ENCODE data around the gene TANK.
"Not testable (repeated sequence)": the region's sequence is repeated elsewhere in the genome, so short reads cannot be mapped to it uniquely, and the experiment has no call there.

TANK gene

GRCh38 chr2:161172901-161173540 lies 12.8 kb downstream of the TANK start:
- H3K9me3 ChIP-seq (replicated peaks; ENCODE audit: low read length), result no peaks in the 10 kb centered on the region
- no peak overlapping the region for H3K4me2 ChIP-seq (ENCODE audit: low read length)
- no peaks in the 10 kb centered on the region for H3K27me3 ChIP-seq (ENCODE audit: control insufficient read depth, insufficient read depth, low read length)
- H3K4me3 ChIP-seq (ENCODE audit: low read length), result no peak overlapping the region
- H3K4me1 ChIP-seq (ENCODE audit: control insufficient read depth, insufficient read depth, low read length), result peaks cover 9% of the 10 kb centered on the region
- peaks cover 27% of the 10 kb centered on the region for H3K36me3 ChIP-seq (ENCODE audit: insufficient read depth, low read length)
- H3K9ac ChIP-seq (ENCODE audit: low read depth, low read length), result no peak overlapping the region

GRCh38 chr2:161173541-161174194 lies 13.4 kb downstream of the TANK start:
- peaks cover 27% of the 10 kb centered on the region for H3K36me3 ChIP-seq (ENCODE audit: insufficient read depth, low read length)
- H3K9ac ChIP-seq (ENCODE audit: low read depth, low read length), result no peak overlapping the region
- peaks cover 9% of the 10 kb centered on the region for H3K4me1 ChIP-seq (ENCODE audit: control insufficient read depth, insufficient read depth, low read length)
- no peak overlapping the region for H3K4me2 ChIP-seq (ENCODE audit: low read length)
- H3K9me3 ChIP-seq (replicated peaks; ENCODE audit: low read length), result no peaks in the 10 kb centered on the region
- H3K27me3 ChIP-seq (ENCODE audit: control insufficient read depth, insufficient read depth, low read length), result no peaks in the 10 kb centered on the region
- no peak overlapping the region for H3K4me3 ChIP-seq (ENCODE audit: low read length)

- no peaks in the 10 kb centered on the region for H3K4me1 ChIP-seq (ENCODE audit: control insufficient read depth, insufficient read depth, low read length)
- H3K27me3 ChIP-seq (ENCODE audit: control insufficient read depth, insufficient read depth, low read length), result no peaks in the 10 kb centered on the region
- no peak overlapping the region for H3K9ac ChIP-seq (ENCODE audit: low read depth, low read length)
- H3K4me2 ChIP-seq (ENCODE audit: low read length), result no peak overlapping the region
- no peaks in the 10 kb centered on the region for H3K9me3 ChIP-seq (replicated peaks; ENCODE audit: low read length)
- no peak overlapping the region for H3K4me3 ChIP-seq (ENCODE audit: low read length)
- peaks cover 52% of the 10 kb centered on the region for H3K36me3 ChIP-seq (ENCODE audit: insufficient read depth, low read length)
Observed at GRCh38 chr2:161177969-161178368, 17.7 kb downstream of the TANK start.

DNA sequence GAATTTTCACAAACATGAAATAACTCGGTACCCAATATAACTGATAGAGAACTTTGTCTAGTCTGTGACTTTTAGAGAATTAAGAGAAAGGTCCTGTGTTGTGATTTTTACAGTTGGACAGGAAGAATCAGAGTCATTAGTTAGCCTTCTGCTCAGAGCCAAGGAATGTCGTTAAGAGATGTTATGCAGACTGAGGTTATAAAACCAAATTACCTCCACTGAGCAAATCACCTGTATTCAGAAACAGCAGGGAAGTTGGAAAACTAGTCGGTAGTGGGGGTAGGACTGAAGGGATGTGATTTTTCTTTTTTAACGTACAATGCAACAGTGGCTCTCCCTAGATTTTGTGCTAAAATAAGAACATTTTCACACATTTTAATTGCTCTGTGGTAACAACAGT lies 18.5 kb downstream of the TANK start:
- H3K4me3 ChIP-seq (ENCODE audit: low read length), result no peak overlapping the region
- no peaks in the 10 kb centered on the region for H3K9me3 ChIP-seq (replicated peaks; ENCODE audit: low read length)
- H3K4me1 ChIP-seq (ENCODE audit: control insufficient read depth, insufficient read depth, low read length), result no peaks in the 10 kb centered on the region
- H3K4me2 ChIP-seq (ENCODE audit: low read length), result no peak overlapping the region
- peaks cover 54% of the 10 kb centered on the region for H3K36me3 ChIP-seq (ENCODE audit: insufficient read depth, low read length)
- no peak overlapping the region for H3K9ac ChIP-seq (ENCODE audit: low read depth, low read length)
- H3K27me3 ChIP-seq (ENCODE audit: control insufficient read depth, insufficient read depth, low read length), result no peaks in the 10 kb centered on the region

DNA sequence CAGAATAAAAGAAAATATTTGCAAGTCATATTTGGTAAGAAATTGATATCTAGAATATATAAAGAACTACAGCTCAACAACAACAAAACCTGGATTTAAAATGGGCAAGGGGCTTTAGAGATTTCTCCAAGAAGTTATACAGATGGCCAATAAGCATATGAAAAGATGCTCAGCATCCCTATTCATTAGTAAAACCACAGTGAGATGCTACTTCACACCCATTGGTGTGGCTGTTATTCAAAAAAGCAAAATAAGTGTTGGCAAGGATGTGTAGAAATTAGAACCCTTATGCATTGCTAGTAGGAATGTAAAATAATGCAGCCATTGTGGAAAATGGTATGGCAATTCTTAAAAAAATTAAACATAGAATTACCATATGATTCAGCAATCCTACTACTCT lies 29.8 kb downstream of the TANK start:
- H3K36me3 ChIP-seq (ENCODE audit: insufficient read depth, low read length), result peaks cover 26% of the 10 kb centered on the region
- H3K27me3 ChIP-seq (ENCODE audit: control insufficient read depth, insufficient read depth, low read length), result no peaks in the 10 kb centered on the region
- no peak overlapping the region for H3K9ac ChIP-seq (ENCODE audit: low read depth, low read length)
- H3K4me1 ChIP-seq (ENCODE audit: control insufficient read depth, insufficient read depth, low read length), result no peaks in the 10 kb centered on the region
- no peaks in the 10 kb centered on the region for H3K9me3 ChIP-seq (replicated peaks; ENCODE audit: low read length)
- no peak overlapping the region for H3K4me3 ChIP-seq (ENCODE audit: low read length)
- H3K4me2 ChIP-seq (ENCODE audit: low read length), result no peak overlapping the region

DNA sequence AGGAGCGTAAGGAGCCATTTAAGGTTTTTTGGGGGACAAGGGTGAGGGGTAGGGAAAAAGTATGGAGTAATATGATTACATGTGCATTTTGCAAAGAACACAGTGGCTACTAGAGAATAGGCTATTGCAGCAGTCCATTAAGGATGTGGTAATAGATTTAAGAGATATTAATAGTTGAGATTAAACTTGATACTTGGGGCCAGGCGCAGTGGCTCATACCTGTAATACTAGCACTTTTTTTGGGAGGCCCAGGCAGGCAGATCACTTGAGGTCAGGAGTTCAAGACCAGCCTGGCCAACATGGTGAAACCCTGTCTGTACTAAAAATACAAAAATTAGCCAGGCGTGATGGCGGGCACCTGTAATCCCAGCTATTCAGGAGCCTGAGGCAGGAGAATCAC lies 35.4 kb downstream of the TANK start:
- not testable (repeated sequence) for H3K27me3 ChIP-seq (ENCODE audit: control insufficient read depth, insufficient read depth, low read length); H3K4me3 ChIP-seq (ENCODE audit: low read length); H3K4me1 ChIP-seq (ENCODE audit: control insufficient read depth, insufficient read depth, low read length); H3K9me3 ChIP-seq (replicated peaks; ENCODE audit: low read length); H3K4me2 ChIP-seq (ENCODE audit: low read length); H3K9ac ChIP-seq (ENCODE audit: low read depth, low read length)
- peaks cover 30% of the 10 kb centered on the region for H3K36me3 ChIP-seq (ENCODE audit: insufficient read depth, low read length)

DNA sequence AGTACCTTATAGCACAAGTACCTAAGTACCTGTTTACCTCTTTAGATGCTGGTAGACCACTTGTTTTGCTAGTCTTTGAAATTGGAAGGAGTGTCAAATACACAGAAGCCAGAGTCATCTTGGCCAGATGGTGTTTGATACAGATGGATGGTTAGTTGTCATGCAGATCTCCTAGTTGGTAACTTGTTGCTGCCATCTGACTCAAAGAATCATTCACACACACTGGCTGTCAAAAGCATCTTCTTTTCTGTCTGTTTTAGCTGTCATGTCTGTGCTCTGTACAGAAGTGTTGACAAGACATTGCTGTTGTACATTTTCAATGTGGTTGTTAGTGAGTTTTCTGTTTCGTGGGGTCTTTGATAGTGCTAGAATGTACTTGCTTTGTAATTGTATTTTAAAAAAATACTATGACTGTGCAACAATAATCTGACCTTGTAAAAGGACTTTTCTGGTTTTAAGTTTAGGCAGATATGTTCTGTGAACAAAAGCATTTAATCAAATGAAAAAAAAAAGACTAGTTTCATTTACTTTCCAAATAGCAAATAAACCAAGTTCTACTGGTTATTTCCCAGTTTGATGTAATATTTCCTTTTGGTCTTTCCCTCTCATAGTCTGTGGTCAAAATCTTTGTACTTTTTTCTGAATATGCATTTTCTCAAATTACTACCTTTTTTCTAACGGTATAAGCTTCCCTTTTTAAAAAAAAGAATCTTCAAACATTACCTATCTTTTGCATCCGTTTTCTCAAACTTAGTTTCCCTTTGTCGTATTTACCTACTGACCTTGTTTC lies 39.9 kb downstream of the TANK start:
- H3K36me3 ChIP-seq (ENCODE audit: insufficient read depth, low read length), result peaks cover 43% of the 10 kb centered on the region
- no peak overlapping the region for H3K9ac ChIP-seq (ENCODE audit: low read depth, low read length)
- H3K9me3 ChIP-seq (replicated peaks; ENCODE audit: low read length), result no peaks in the 10 kb centered on the region
- H3K4me2 ChIP-seq (ENCODE audit: low read length), result no peak overlapping the region
- no peaks in the 10 kb centered on the region for H3K4me1 ChIP-seq (ENCODE audit: control insufficient read depth, insufficient read depth, low read length)
- H3K27me3 ChIP-seq (ENCODE audit: control insufficient read depth, insufficient read depth, low read length), result no peaks in the 10 kb centered on the region
- no peak overlapping the region for H3K4me3 ChIP-seq (ENCODE audit: low read length)

GRCh38 chr2:161204846-161205245 lies 44.6 kb downstream of the TANK start:
- Histone ChIP-seq H3K36me3 (ENCODE audit: insufficient read depth, low read length) (peaks cover 26% of the 10 kb centered on the region), H3K27me3 (ENCODE audit: control insufficient read depth, insufficient read depth, low read length) (no peaks in the 10 kb centered on the region), H3K4me3 (ENCODE audit: low read length) (no peak overlapping the region), H3K9ac (ENCODE audit: low read depth, low read length) (no peak overlapping the region), H3K9me3 (replicated peaks; ENCODE audit: low read length) (no peaks in the 10 kb centered on the region), H3K4me2 (ENCODE audit: low read length) (no peak overlapping the region), H3K4me1 (ENCODE audit: control insufficient read depth, insufficient read depth, low read length) (peaks cover 21% of the 10 kb centered on the region)

DNA sequence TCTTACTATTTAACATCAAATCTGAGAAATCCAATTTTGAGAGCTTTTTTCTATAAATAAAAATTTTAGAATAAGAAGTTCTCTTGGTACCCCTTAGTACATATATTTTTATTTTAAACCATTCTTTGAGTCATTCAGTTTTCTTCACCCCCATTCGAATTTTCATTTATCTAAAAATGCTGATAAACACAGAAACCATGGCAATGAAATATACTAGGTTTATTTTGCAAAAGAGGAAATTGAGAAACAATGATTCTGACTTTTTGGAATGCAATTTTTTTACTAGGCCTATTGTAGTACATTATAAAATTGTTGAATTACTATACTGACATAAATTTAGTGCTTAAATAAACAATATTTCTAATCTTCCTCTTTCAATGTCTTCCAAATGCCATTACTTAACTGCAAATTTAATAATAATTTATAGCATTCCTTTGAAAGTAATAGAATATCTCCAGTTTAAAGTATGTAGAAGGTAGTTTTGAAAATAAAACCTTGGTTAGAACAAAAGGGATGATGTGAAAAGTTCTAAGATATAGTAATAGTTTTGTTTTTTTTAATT lies 46.3 kb downstream of the TANK start:
- peaks cover 21% of the 10 kb centered on the region for H3K4me1 ChIP-seq (ENCODE audit: control insufficient read depth, insufficient read depth, low read length)
- H3K36me3 ChIP-seq (ENCODE audit: insufficient read depth, low read length), result peaks cover 36% of the 10 kb centered on the region
- H3K4me3 ChIP-seq (ENCODE audit: low read length), result no peak overlapping the region

DNA sequence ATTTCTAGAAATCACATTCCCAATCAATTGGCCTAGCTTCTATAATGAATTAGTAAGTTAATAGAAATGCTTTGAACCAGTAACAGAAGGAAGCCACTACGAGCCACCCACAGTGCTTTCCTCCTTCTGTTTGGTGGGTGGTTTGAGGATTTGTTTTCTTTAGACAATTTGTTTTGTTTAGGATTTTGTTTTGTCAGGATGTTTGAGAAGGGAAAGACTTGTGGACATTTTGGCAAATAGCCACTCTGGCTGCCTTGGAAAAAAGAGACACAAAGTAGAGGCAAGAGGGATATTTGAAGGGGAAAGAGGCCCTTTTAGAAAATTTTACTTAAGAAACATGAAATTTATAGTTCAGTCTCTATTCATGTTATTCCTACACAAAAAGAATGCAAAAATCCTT lies 47.7 kb downstream of the TANK start:
- Histone ChIP-seq H3K4me2 (ENCODE audit: low read length) (no peak overlapping the region), H3K4me1 (ENCODE audit: control insufficient read depth, insufficient read depth, low read length) (peaks cover 21% of the 10 kb centered on the region), H3K4me3 (ENCODE audit: low read length) (no peak overlapping the region), H3K36me3 (ENCODE audit: insufficient read depth, low read length) (peaks cover 41% of the 10 kb centered on the region), H3K27me3 (ENCODE audit: control insufficient read depth, insufficient read depth, low read length) (no peaks in the 10 kb centered on the region), H3K9me3 (replicated peaks; ENCODE audit: low read length) (no peaks in the 10 kb centered on the region), H3K9ac (ENCODE audit: low read depth, low read length) (no peak overlapping the region)

More for the DNA sequence above, 46.3 kb downstream of the TANK start:
- Histone ChIP-seq H3K27me3 (ENCODE audit: control insufficient read depth, insufficient read depth, low read length) (no peaks in the 10 kb centered on the region), H3K9me3 (replicated peaks; ENCODE audit: low read length) (no peaks in the 10 kb centered on the region), H3K9ac (ENCODE audit: low read depth, low read length) (no peak overlapping the region), H3K4me2 (ENCODE audit: low read length) (no peak overlapping the region)

GRCh38 chr2:161208527-161209139 lies 48.4 kb downstream of the TANK start:
- Histone ChIP-seq H3K9me3 (replicated peaks; ENCODE audit: low read length) (no peaks in the 10 kb centered on the region), H3K36me3 (ENCODE audit: insufficient read depth, low read length) (peaks cover 36% of the 10 kb centered on the region), H3K9ac (ENCODE audit: low read depth, low read length) (no peak overlapping the region), H3K27me3 (ENCODE audit: control insufficient read depth, insufficient read depth, low read length) (no peaks in the 10 kb centered on the region), H3K4me2 (ENCODE audit: low read length) (no peak overlapping the region), H3K4me3 (ENCODE audit: low read length) (no peak overlapping the region), H3K4me1 (ENCODE audit: control insufficient read depth, insufficient read depth, low read length) (peaks cover 21% of the 10 kb centered on the region)
